GM18498 (cell line): ENCODE data around the gene TULP1.

ENCODE experiments used
- ATAC-seq: cut with Tn5 transposase; IDR thresholded peaks from one replicate; pipeline ENCODE4 v1.9.1; 2021; ENCODE audit warnings: mild to moderate bottlenecking, moderate library complexity; ENCODE audit not compliant: unreplicated experiment

Gene TULP1

GRCh38 chr6:35497571-35498421 lies 14.9 kb downstream of the TULP1 start:
- no peak for ATAC-seq

GRCh38 chr6:35496841-35497570 lies 15.7 kb downstream of the TULP1 start, which contains the start of gene TEAD3:
TSS of gene TEAD3 (minus strand) at chr6:35497079.
- peak; percentile 62 for ATAC-seq

- no peak for ATAC-seq
These were observed 16.5 kb downstream of the TULP1 start for GRCh38 chr6:35496036-35496840.

GRCh38 chr6:35495258-35496035 lies 17.2 kb downstream of the TULP1 start:
- no peak for ATAC-seq

GRCh38 chr6:35494161-35494563 lies 18.5 kb downstream of the TULP1 start:
- no peak for ATAC-seq

GRCh38 chr6:35493307-35493983 lies 19.3 kb downstream of the TULP1 start:
- no peak for ATAC-seq

GRCh38 chr6:35492974-35493284 lies 19.8 kb downstream of the TULP1 start:
- ATAC-seq = no peak

GRCh38 chr6:35492258-35492973 lies 20.3 kb downstream of the TULP1 start:
- no peak for ATAC-seq

GRCh38 chr6:35491558-35492257 lies 21.0 kb downstream of the TULP1 start:
- no peak for ATAC-seq

- no peak for ATAC-seq
These were observed 21.7 kb downstream of the TULP1 start for GRCh38 chr6:35490821-35491557.

- ATAC-seq = no peak
These were observed 22.5 kb downstream of the TULP1 start for GRCh38 chr6:35489995-35490791.

GRCh38 chr6:35489066-35489465 lies 23.6 kb downstream of the TULP1 start:
- ATAC-seq = no peak

GRCh38 chr6:35488517-35488862 lies 24.2 kb downstream of the TULP1 start:
- no peak for ATAC-seq

GRCh38 chr6:35487658-35488516 lies 24.8 kb downstream of the TULP1 start:
- ATAC-seq = no peak

GRCh38 chr6:35486005-35486925 lies 26.4 kb downstream of the TULP1 start:
- ATAC-seq = no peak
